Neural cell (in vitro differentiated cells): ENCODE data around the gene BATF3. TPM values are rescaled to one million over a fixed set of nuclear protein-coding genes. Genes with fewer than 3 reads are reported as not detected.

Experiments used
- H2AFZ ChIP-seq: fragments of 200-600, 300-800 bp; sonication (generic), shearing (Covaris generic); 2 replicates; pipeline ENCODE4 v1.6.0; 2014; ENCODE audit warnings: low read depth, mild to moderate bottlenecking, antibody characterized with exemption, low read length, moderate library complexity
- H3F3A ChIP-seq: fragments of 200-600 bp; shearing (Covaris generic); 2 replicates; pipeline ENCODE4 v1.6.1; 2016; ENCODE audit warnings: mild to moderate bottlenecking, moderate library complexity, mixed read lengths, antibody characterized with exemption, low read length; ENCODE audit not compliant: insufficient read depth, poor library complexity, severe bottlenecking
- H3K27ac ChIP-seq: fragments of 200-600, 300-800 bp; sonication (generic), shearing (Covaris generic); 2 replicates; pipeline ENCODE4 v1.5.1; 2014; ENCODE audit warnings: mild to moderate bottlenecking, low read length, moderate library complexity
- H3K27me3 ChIP-seq: fragments of 300-800, 200-600 bp; sonication (generic), shearing (Covaris generic); 2 replicates; pipeline ENCODE4 v1.6.0; 2014; ENCODE audit warnings: mild to moderate bottlenecking, low read depth, low read length, moderate library complexity; ENCODE audit not compliant: insufficient read depth
- H3K36me3 ChIP-seq: fragments of 300-800, 200-600 bp; sonication (generic), shearing (Covaris generic); 2 replicates; pipeline ENCODE4 v1.5.1; 2014; ENCODE audit warnings: mild to moderate bottlenecking, antibody characterized with exemption, low read length, moderate library complexity; ENCODE audit not compliant: insufficient read depth
- H3K4me2 ChIP-seq: fragments of 300-800, 200-600 bp; sonication (generic), shearing (Covaris generic); 2 replicates; pipeline ENCODE4 v1.6.0; 2014; ENCODE audit warnings: mild to moderate bottlenecking, low read length
- H3K4me3 ChIP-seq: fragments of 300-800, 200-600 bp; sonication (generic), shearing (Covaris generic); 2 replicates; pipeline ENCODE4 v1.5.1; 2014; ENCODE audit warnings: mild to moderate bottlenecking, low read length, moderate library complexity
- H3K79me2 ChIP-seq: fragments of 200-600 bp; shearing (Covaris generic); replicated peaks from 2 replicates; pipeline ENCODE4 v1.6.0; 2014; ENCODE audit warnings: mild to moderate bottlenecking, low read length, moderate library complexity; ENCODE audit not compliant: insufficient read depth
- H3K9ac ChIP-seq: fragments of 300-800, 200-600 bp; sonication (generic), shearing (Covaris generic); 2 replicates; pipeline ENCODE4 v1.6.1; 2016; ENCODE audit warnings: mild to moderate bottlenecking, low read length, mixed read lengths
- H3K9me2 ChIP-seq: fragments of 200-600 bp; shearing (Covaris generic); 2 replicates; pipeline ENCODE4 v1.6.1; 2016; ENCODE audit warnings: mild to moderate bottlenecking, low read length, mixed read lengths; ENCODE audit not compliant: insufficient read depth
- H3K9me3 ChIP-seq: fragments of 200-600, 300-800 bp; sonication (generic), shearing (Covaris generic); 2 replicates; pipeline ENCODE4 v1.6.1; 2016; ENCODE audit warnings: mild to moderate bottlenecking, mixed run types, low read length, moderate library complexity, mixed read lengths
- H4K20me1 ChIP-seq: fragments of 200-600 bp; shearing (Covaris generic); 2 replicates; pipeline ENCODE4 v1.6.1; 2016; ENCODE audit warnings: mild to moderate bottlenecking, mixed run types; ENCODE audit not compliant: insufficient read depth
- CTCF ChIP-seq: fragments of 450-650 bp; IDR thresholded peaks from 2 replicates; pipeline ENCODE4 v1.5.1; 2014; ENCODE audit warnings: antibody characterized with exemption, mild to moderate bottlenecking, moderate library complexity; ENCODE audit not compliant: poor library complexity, severe bottlenecking
- EP300 ChIP-seq: fragments of 450-650 bp; conservative IDR thresholded peaks from 2 replicates; pipeline ENCODE4 v1.6.1; 2014; ENCODE audit warnings: antibody characterized with exemption, mild to moderate bottlenecking, moderate library complexity; ENCODE audit not compliant: poor library complexity, severe bottlenecking
- EZH2 ChIP-seq: fragments of 200-600, 300-800 bp; shearing (Covaris generic), sonication (generic); IDR thresholded peaks from 2 replicates; pipeline ENCODE4 v1.6.1; 2014; ENCODE audit warnings: antibody characterized with exemption, low read length, borderline replicate concordance, mild to moderate bottlenecking; ENCODE audit not compliant: insufficient read depth, poor library complexity, severe bottlenecking
- MXI1 ChIP-seq: fragments of 450-650 bp; conservative IDR thresholded peaks from 2 replicates; pipeline ENCODE4 v1.6.1; 2014; ENCODE audit warnings: antibody characterized with exemption, mild to moderate bottlenecking; ENCODE audit not compliant: poor library complexity, severe bottlenecking
- POLR2AphosphoS5 ChIP-seq: IDR thresholded peaks from 2 replicates; pipeline ENCODE4 v1.6.1; 2012
- RAD21 ChIP-seq: fragments of 450-650 bp; conservative IDR thresholded peaks from 2 replicates; pipeline ENCODE4 v1.6.1; 2014; ENCODE audit warnings: antibody characterized with exemption, mild to moderate bottlenecking, moderate library complexity
- REST ChIP-seq: IDR thresholded peaks from 2 replicates; pipeline ENCODE4 v1.6.1; 2012; ENCODE audit warnings: borderline replicate concordance
- SMC3 ChIP-seq: fragments of 450-650 bp; conservative IDR thresholded peaks from 2 replicates; pipeline ENCODE4 v1.6.1; 2014; ENCODE audit warnings: antibody characterized with exemption, mild to moderate bottlenecking, moderate library complexity; ENCODE audit not compliant: poor library complexity
- TAF1 ChIP-seq: IDR thresholded peaks from 2 replicates; pipeline ENCODE4 v1.6.1; 2012; ENCODE audit warnings: low read depth
- polyA plus RNA-seq: library from polyadenylated mRNA; depleted of rRNA; stranded (reverse); fragments of >200 nt; gene quantifications from 2 replicates; pipeline ENCODE4 v1.2.3, GENCODE V29; 2014

Gene BATF3
- polyA plus RNA-seq, 1 donor from 2014 or later, result 0.82 TPM

GRCh38 chr1:212691561-212692071 is 8.0 kb downstream of the BATF3 start:
- Histone ChIP-seq H3F3A (no peaks in the 10 kb centered on the region), H3K79me2 (no peaks in the 10 kb centered on the region), H3K4me3 (no peak overlapping the region), H2AFZ (no peak overlapping the region), H3K27ac (no peak overlapping the region), H3K9me2 (no peaks in the 10 kb centered on the region), H3K4me2 (no peak overlapping the region), H3K27me3 (peaks cover 8% of the 10 kb centered on the region), H3K36me3 (no peaks in the 10 kb centered on the region), H3K9me3 (no peaks in the 10 kb centered on the region), H4K20me1 (no peaks in the 10 kb centered on the region), H3K9ac (no peak overlapping the region)
- TF ChIP-seq EZH2, result no peak
- TF ChIP-seq REST, result no peak
- TF ChIP-seq CTCF, result no peak

GRCh38 chr1:212690816-212691403 is 8.7 kb downstream of the BATF3 start:
- Histone ChIP-seq H3K4me2 (no peak overlapping the region), H3K36me3 (no peaks in the 10 kb centered on the region), H3K79me2 (no peaks in the 10 kb centered on the region), H3K9me2 (no peaks in the 10 kb centered on the region), H3K9me3 (no peaks in the 10 kb centered on the region), H3K27me3 (peaks cover 2% of the 10 kb centered on the region), H3K27ac (no peak overlapping the region), H3K9ac (no peak overlapping the region), H3K4me3 (no peak overlapping the region), H4K20me1 (no peaks in the 10 kb centered on the region), H2AFZ (no peak overlapping the region), H3F3A (no peaks in the 10 kb centered on the region)
- TF ChIP-seq TAF1, result no peak

GRCh38 chr1:212689758-212690529 is 9.7 kb downstream of the BATF3 start:
- Histone ChIP-seq H3K4me2 (no peak overlapping the region), H3K4me3 (no peak overlapping the region), H2AFZ (no peak overlapping the region), H3K79me2 (no peaks in the 10 kb centered on the region), H3K9me3 (no peaks in the 10 kb centered on the region), H3K27me3 (no peaks in the 10 kb centered on the region), H3K36me3 (no peaks in the 10 kb centered on the region), H3K27ac (no peak overlapping the region), H3K9ac (no peak overlapping the region), H3F3A (no peaks in the 10 kb centered on the region), H3K9me2 (no peaks in the 10 kb centered on the region), H4K20me1 (no peaks in the 10 kb centered on the region)
- TF ChIP-seq SMC3, result no peak
- no peak for TF ChIP-seq REST
- TF ChIP-seq MXI1, result no peak
- no peak for TF ChIP-seq POLR2AphosphoS5
- TF ChIP-seq RAD21, result no peak
- TF ChIP-seq EP300, result no peak
- no peak for TF ChIP-seq EZH2
- no peak for TF ChIP-seq TAF1
- TF ChIP-seq CTCF, result no peak
